T-helper 2 cell (primary cell): ENCODE measurements around the gene GON4L.
"Not testable (repeated sequence)": the region's sequence is repeated elsewhere in the genome, so short reads cannot be mapped to it uniquely, and the experiment has no call there.

Experiments
- DNase-seq, 5 experiments: peaks; one replicate each; pipeline versions ENCODE4 v3.0.0 to v3.0.0-alpha.2; 2012 to 2022

GON4L gene

DNA sequence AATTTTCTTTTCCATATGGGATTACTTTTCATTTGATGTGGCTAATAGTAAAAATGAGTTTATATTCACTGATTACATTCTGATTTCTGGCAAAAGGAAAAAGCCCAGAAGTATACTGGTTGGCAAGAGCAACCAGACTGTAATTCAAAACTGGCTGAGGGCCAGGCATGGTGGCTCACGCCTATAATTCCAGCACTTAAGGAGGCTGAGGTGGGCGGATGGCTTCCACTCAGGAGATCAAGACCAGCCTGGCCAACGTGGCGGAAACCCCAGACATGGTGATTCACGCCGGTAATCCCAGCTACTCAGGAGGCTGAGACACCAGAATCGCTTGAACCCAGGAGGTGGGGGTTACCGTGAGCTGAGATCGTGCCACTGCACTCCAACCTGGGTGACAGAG is 16.8 kb upstream of the GON4L start:
- no peak for DNase-seq

- no peak for DNase-seq
Observed at GRCh38 chr1:155872527-155872926, 15.5 kb upstream of the GON4L start.

GRCh38 chr1:155871390-155871789 is 14.4 kb upstream of the GON4L start:
- no peak for DNase-seq

- DNase-seq = no peak
Observed at GRCh38 chr1:155867766-155868165, 10.8 kb upstream of the GON4L start.

- no peak for DNase-seq
Observed at GRCh38 chr1:155864393-155864792, 7.4 kb upstream of the GON4L start.

GRCh38 chr1:155861896-155862295 is 4.9 kb upstream of the GON4L start:
- DNase-seq = no peak

- DNase-seq = no peak
Observed at GRCh38 chr1:155860970-155861510, 4.0 kb upstream of the GON4L start.

- DNase-seq = peak; percentile 12 to 90 (median 42)
Observed at GRCh38 chr1:155859881-155860871, 3.2 kb upstream of the GON4L start.

GRCh38 chr1:155859234-155859829 is 2.3 kb upstream of the GON4L start, which contains the start of gene SYT11:
TSS of gene SYT11 (plus strand) at chr1:155859567. CDS start at chr1:155859762, 195 bp downstream.
- DNase-seq = peak; percentile 82 to 96 (median 89)

GRCh38 chr1:155858800-155859233 is 1.8 kb upstream of the GON4L start:
- DNase-seq = no peak

GRCh38 chr1:155856257-155856974 is 598 bp downstream of the GON4L start:
- DNase-seq = no peak

DNA sequence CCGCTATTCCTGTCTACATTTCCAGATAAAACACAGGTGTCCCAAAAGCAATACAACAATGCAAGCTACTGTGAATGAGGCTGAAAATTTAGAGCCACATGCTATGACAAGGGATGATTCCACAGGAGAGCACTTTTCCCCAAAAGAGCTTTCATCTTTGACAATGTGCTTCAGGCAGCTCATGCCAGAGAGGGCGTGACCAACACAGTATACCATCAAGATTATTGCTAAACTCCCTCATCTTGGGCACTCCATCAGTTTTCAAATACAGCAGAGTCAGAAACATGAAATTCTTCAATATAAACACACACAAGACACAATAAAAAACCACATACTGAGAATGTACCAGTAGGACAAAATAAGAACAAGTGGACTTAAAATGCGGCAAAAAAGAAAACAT is 6.7 kb downstream of the GON4L start:
- DNase-seq = no peak

GRCh38 chr1:155847823-155848529 is 9.0 kb downstream of the GON4L start:
- DNase-seq = no peak

DNA sequence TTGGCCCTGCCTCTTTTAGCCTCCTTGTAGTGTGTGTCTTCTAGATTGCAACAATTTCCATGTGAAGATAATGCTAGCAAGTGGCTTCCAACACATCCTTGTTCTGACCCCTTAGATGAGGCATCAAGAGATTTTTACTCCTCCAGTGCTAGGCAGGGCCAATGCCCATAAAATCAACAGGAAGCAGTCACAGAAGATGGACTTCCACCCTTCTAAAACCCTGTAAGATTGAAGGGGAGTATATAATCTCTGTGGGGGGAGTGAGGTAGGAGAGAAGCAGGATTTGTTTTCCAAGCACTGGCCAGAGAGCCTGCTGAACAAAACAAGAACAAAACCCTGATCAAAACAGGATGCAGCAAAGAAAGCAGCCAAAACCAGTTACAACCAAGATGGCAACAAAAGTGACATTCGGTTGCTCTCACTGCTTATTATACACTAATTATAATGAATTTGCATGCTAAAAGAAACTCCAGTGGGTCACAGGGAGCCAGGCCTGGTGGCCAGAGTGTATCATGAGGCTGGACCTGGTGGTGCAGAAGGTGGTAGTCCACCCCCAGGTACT is 12.1 kb downstream of the GON4L start:
- DNase-seq = no peak

DNA sequence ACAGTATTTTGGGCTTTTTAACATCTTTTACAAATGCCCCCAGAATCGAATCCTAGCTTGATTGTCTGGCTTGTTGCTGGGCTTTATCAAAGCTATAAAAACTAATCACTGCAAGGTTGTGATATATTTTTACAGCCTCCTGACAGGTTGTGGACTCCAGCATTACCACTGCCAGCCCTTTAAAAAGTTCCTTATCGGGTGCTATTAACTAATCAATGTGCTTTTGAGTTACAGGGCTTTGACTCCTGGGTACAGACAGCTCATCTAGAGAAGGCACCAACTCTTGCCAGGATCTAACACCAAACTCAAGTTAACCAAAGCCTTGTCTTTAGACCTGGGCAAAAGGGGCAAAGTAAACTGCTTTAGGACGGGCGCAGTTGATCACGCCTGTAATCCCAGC is 16.6 kb downstream of the GON4L start:
- DNase-seq = no peak

DNA sequence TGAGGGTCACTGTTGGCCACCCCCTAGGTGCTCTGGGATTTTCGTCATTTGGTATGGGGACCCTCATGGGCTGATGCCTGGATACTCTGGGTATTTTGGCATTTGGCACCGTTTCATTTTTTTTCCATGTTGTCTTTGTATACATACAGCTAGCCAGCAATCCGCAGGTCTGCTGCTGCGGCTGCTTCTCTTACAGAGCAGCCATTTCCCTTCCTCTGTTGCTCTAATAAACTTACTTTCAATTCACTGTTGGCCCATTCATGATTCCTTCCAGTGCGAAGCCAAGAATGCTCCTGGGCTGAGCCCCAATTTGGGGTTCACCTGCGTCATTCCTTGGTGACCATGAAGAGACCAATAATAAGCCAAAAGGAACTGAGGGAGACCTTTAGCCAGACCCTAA is 21.5 kb downstream of the GON4L start:
- DNase-seq = no peak

DNA sequence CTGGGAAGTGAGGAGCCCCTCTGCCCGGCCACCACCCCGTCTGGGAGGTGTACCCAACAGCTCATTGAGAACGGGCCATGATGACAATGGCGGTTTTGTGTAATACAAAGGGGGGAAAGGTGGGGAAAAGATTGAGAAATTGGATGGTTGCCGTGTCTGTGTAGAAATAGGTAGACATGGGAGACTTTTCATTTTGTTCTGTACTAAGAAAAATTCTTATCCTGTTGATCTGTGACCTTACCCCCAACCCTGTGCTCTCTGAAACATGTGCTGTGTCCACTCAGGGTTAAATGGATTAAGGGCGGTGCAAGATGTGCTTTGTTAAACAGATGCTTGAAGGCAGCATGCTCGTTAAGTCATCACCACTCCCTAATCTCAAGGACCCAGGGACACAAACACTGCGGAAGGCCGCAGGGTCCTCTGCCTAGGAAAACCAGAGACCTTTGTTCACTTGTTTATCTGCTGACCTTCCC is 22.1 kb downstream of the GON4L start:
- DNase-seq = not testable (repeated sequence)

DNA sequence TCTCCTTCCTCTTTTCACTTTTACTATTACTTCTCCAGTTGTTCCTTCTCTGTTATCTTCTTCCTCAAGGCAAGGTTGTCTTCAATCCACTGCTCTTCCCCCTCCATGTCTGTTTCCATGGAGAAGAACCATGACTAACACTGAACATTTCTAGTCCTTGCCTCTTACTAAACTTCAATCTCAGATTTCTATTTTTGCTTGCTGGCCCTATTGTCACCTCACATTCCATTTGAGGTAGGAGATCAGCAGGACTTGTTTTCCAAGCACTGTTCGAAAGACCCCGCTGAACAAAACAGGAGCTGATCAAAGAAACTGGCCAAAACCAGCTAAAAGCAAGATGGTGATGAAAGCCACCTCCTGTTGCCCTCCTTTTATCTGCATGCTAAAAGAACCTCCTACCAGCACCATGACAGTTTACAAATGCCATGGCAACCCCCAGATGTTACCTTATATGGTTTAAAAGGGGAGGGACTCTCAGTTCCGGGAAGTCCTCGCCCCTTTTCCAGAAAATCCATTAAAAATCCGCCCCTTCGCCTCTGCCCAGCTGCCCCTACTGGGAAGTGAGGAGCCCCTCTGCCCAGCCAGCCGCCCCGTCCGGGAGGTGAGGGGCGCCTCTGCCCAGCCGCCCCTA is 22.6 kb downstream of the GON4L start:
- DNase-seq = no peak

DNA sequence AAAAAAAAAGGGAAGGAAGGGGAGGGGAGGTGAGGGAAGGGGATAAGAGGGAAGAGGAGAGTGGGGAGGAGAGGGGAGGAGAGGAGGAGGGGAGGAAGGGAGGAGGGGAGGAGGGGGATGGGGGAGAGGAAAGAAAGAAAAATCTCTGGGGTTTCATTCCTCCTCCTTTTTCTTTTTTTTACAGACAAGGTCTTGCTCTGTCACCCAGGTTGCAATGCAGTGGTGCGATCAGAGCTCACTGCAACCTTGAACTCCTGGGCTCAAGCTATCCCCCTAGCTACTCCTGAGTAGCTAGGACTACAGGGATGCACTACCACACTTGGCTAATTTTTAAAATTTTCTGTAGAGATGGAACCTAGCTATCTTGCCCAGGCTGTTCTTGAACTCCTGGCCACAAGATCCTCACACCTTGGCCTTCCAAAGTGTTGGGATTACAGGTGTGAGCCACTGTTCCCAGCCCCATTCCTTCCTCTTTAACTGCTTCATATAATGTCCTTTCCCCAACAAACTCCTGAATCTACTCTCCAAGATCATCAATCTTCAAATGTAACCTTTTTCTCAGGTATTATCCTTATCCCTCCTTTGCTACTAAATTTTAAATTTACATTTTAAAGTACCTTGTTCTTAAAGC is 23.2 kb downstream of the GON4L start:
- DNase-seq = no peak

DNA sequence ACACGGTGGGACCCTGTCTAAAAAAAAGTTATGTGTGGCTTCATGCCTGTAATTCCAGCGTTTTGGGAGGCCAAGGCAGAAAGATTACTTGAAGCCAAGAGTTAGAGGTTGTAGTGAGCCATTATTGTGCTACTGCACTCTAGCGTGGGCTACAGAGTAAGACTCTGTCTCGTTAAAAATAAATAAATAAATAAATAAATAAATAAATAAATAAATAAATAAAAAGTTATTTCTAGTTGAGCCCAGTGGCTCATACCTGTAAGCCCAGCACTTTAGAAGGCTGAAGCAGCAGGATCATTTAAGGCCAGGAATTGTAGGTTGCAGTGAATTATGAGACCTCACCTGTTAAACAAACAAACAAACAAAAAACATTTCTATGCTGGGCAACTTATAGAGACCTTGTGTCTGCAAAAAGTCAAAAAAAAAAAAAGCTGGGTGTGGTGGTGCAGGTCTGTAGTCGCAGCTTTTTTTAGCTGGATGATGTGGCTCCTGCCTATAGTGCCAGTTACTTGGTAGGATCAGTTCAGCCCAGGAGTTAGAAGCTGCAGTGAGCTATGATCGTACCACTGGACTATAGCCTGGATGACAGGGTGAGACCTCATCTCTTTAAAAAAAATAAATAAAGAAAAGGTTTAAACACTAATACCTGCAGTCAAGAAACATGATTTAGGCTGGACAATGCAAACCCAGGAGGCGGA is 25.6 kb downstream of the GON4L start:
- DNase-seq = no peak
